Ovary (tissue), 9 donors: ENCODE measurements around the gene LSR. TPM values are rescaled to one million over a fixed set of nuclear protein-coding genes. Genes with fewer than 3 reads are reported as not detected.
"Not testable (repeated sequence)": the region's sequence is repeated elsewhere in the genome, so short reads cannot be mapped to it uniquely, and the experiment has no call there.

Experiments
- DNase-seq, 5 donors: peaks; one replicate each; pipeline ENCODE4 v3.0.0-alpha.2; 2019 to 2020
- H3K27ac ChIP-seq, 2 donors: fragments of 200-600 bp; one replicate each; pipeline versions ENCODE4 v1.5.1 to v1.8.0; 2019 to 2022
- H3K27me3 ChIP-seq: fragments of 200-600 bp; one replicate; pipeline ENCODE4 v1.8.0; 2022
- H3K36me3 ChIP-seq: fragments of 200-600 bp; sonication (generic); one replicate; pipeline ENCODE4 v1.5.1; 2019
- H3K4me1 ChIP-seq: one replicate; pipeline ENCODE4 v1.8.1; 2013; ENCODE audit warnings: mild to moderate bottlenecking, moderate library complexity; ENCODE audit not compliant: insufficient read depth
- H3K4me3 ChIP-seq: fragments of 200-600 bp; sonication (generic); one replicate; pipeline ENCODE4 v1.5.1; 2017
- H3K9me3 ChIP-seq, 2 donors: fragments of 200-600 bp in 1 of 2; sonication (generic) in 1 of 2; one replicate each; pipeline versions ENCODE4 v1.5.1 to v1.8.1; 2013 to 2019; ENCODE audit warnings: mild to moderate bottlenecking in 1 of 2, moderate library complexity in 1 of 2
- EP300 ChIP-seq: sonication (generic); formaldehyde crosslinking; IDR thresholded peaks from one replicate; pipeline ENCODE4 v1.6.1; 2017; ENCODE audit warnings: antibody characterized with exemption
- POLR2A ChIP-seq: fragments of 450-650 bp; IDR thresholded peaks from one replicate; pipeline ENCODE4 v1.6.1; 2017; ENCODE audit warnings: antibody characterized with exemption, mild to moderate bottlenecking, moderate library complexity
- WGBS, 3 donors: extraction: QIAGEN DNeasy Blood & Tissue Kit in 1 of 3; methylation state at CpG; one replicate each; pipeline versions ENCODE4 v1.1.5 to v1.1.7; 2013 to 2017; 5-methylcytosine and 5-hydroxymethylcytosine counted together
- intact Hi-C, 4 donors: fragments of 100-400 bp; cut with DNase I; formaldehyde crosslinking; loops; one replicate each; pipeline versions ENCODE4 v1.11.0 to v1.15.1; 2022 to 2023
- polyA plus RNA-seq, 2 donors: library from polyadenylated mRNA; stranded (reverse); fragments of 200-250 nt in 1 of 2; fragments of 350-450 nt in 1 of 2; fragmentation: Illumina TruSeq in 1 of 2; extraction: RNeasy Lipid Tissue Mini Kit (QIAGEN cat#74804) in 1 of 2; gene quantifications; one replicate each; pipeline ENCODE4 v1.2.3, GENCODE V29; 2013 to 2014
- total RNA-seq, 7 donors: library from RNA; depleted of rRNA in 2 of 7; stranded (reverse); fragments of >200 nt in 2 of 7; fragmentation: NEBNext Ultra II Directional in 3 of 7; extraction: Animal tissue kit (Norgen Biotek cat#: 25700) in 3 of 7; gene quantifications; one replicate each; pipeline versions ENCODE4 v1.1.0 to v1.2.4, GENCODE V29; 2016 to 2023
- TF ChIP-seq, protein P1 (sequence below), 3 donors: fragments of 450-650 bp in 2 of 3; fragments of 200-600 bp in 1 of 3; IDR thresholded peaks; one replicate each; pipeline versions ENCODE4 v1.5.1 to v1.8.0; 2016 to 2022; ENCODE audit warnings: antibody characterized with exemption in 3 of 3, mild to moderate bottlenecking in 1 of 3
- donor health status: DM: no; HTN: no; CAD: no; lungs with moderate emphysema.
- donor health status: DM: no; HTN: no; CAD: no.
- donor health status: Bipolar disorder and iron deficiency.
- donor health status: DM: yes; HTN: yes; CAD: no.
- donor health status: DM: no; HTN: no; CAD: no.
- donor health status: DM: yes; HTN: yes; CAD: no.

Gene LSR
- total and polyA plus RNA-seq, 9 donors, result 3.3 to 69.8 (median 12.9) TPM

DNA sequence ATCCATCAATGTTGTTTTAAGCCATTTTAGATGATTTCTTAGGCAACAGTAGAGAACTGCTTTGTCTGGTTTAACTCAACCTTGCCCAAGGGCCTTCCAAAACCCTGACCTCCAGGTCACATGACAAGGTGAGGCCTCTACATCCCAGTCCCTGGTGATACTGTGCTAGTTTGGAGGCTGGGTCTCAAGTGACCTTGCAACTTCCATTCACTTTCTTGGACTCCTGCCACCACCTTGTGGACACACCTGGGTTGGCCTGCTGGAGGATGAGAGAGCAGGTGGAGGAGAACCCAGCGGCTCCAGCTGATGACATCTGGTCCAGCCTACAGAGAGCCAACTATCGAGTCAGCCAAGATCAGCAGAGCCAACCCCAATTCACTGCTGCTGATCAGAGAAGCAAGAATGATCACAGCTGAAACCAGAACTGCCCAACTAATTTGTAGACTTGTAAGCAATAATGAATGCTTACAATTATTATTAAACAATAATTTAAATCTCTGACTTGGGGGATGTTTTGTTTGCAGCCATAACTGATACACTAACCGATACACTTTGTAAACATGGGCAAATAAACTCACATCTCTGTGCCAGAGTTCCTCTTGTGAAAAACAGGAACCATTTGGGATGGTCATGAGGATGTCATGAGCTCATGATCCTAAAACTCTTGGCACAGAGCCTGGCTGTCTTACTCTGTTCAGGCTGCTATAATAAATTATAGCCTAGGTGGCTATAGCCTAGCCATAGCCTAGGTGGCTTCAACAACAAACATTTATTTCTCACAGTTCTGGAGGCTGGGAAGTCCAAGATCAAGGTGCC lies 31.8 kb upstream of the LSR start:
- WGBS, 3 donors, result 63 to 80% (median 72%) methylated on average over 3 of the region's 3 CpGs
- no peak for DNase-seq
- Histone ChIP-seq H3K27ac (no peak overlapping the region), H3K36me3 (no peaks in the 10 kb centered on the region), H3K27me3 (no peaks in the 10 kb centered on the region), H3K4me3 (no peak overlapping the region), H3K4me1 (peaks cover 8% of the 10 kb centered on the region), H3K9me3 (no peaks in the 10 kb centered on the region)
- TF ChIP-seq, protein P1, sequence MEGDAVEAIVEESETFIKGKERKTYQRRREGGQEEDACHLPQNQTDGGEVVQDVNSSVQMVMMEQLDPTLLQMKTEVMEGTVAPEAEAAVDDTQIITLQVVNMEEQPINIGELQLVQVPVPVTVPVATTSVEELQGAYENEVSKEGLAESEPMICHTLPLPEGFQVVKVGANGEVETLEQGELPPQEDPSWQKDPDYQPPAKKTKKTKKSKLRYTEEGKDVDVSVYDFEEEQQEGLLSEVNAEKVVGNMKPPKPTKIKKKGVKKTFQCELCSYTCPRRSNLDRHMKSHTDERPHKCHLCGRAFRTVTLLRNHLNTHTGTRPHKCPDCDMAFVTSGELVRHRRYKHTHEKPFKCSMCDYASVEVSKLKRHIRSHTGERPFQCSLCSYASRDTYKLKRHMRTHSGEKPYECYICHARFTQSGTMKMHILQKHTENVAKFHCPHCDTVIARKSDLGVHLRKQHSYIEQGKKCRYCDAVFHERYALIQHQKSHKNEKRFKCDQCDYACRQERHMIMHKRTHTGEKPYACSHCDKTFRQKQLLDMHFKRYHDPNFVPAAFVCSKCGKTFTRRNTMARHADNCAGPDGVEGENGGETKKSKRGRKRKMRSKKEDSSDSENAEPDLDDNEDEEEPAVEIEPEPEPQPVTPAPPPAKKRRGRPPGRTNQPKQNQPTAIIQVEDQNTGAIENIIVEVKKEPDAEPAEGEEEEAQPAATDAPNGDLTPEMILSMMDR (IDR thresholded peaks at IDR 0.05), result no peak
- TF ChIP-seq EP300 (no peak), POLR2A (no peak)
- intact Hi-C loops, result no loop called here

- intact Hi-C loops, result no loop called here
- Histone ChIP-seq H3K4me1 (peaks cover 8% of the 10 kb centered on the region), H3K27ac (no peak overlapping the region), H3K27me3 (no peaks in the 10 kb centered on the region), H3K9me3 (no peaks in the 10 kb centered on the region), H3K4me3 (no peak overlapping the region), H3K36me3 (no peaks in the 10 kb centered on the region)
- no peak for DNase-seq
- TF ChIP-seq POLR2A (no peak), EP300 (no peak)
- TF ChIP-seq, protein P1 (IDR thresholded peaks at IDR 0.05), result no peak
Observed at GRCh38 chr19:35217649-35217990, 31.2 kb upstream of the LSR start.

DNA sequence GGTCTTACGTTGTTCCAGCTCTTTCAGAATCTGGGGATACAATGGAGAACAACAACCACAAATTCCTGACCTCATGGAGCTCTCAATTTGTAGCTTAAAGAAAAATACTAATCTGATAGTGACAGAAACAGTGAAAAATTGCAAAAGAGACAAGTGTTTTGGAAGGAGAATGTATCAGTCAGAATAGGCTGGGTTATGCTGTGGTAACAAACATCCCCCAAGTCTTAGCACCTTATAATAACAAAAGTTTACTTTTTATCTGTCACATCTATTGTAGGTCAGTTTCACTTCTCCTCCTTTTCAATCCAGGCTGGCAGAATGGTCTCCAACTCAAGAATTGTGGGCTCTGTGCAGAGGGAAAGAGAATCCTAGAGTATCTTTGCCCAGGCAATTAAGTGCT lies 29.8 kb upstream of the LSR start:
- TF ChIP-seq, protein P1 (IDR thresholded peaks at IDR 0.05), result no peak
- no peak for TF ChIP-seq EP300
- TF ChIP-seq POLR2A, result no peak
- WGBS, 3 donors, result 79 to 96% (median 91%) methylated on average over 1 of the region's 1 CpG
- Histone ChIP-seq H3K27me3 (no peaks in the 10 kb centered on the region), H3K36me3 (no peaks in the 10 kb centered on the region), H3K9me3 (peaks cover 0 to 3% of the 10 kb centered on the region in 2 donors), H3K4me1 (peaks cover 5% of the 10 kb centered on the region), H3K4me3 (no peak overlapping the region), H3K27ac (no peak overlapping the region)
- DNase-seq, result no peak
- intact Hi-C loops, result no loop called here

- H3K36me3 ChIP-seq, result no peaks in the 10 kb centered on the region
- WGBS, 3 donors, result 40 to 45% (median 43%) methylated on average over 3 of the region's 3 CpGs
- intact Hi-C loops, result no loop called here
- no peak for DNase-seq
- no peak overlapping the region for H3K27ac ChIP-seq
- peaks cover 0 to 3% of the 10 kb centered on the region in 2 donors for H3K9me3 ChIP-seq
- H3K4me1 ChIP-seq, result no peaks in the 10 kb centered on the region
- H3K27me3 ChIP-seq, result no peaks in the 10 kb centered on the region
- TF ChIP-seq EP300, result no peak
- TF ChIP-seq POLR2A, result no peak
- TF ChIP-seq, protein P1 (IDR thresholded peaks at IDR 0.05), result no peak
- no peak overlapping the region for H3K4me3 ChIP-seq
Observed at GRCh38 chr19:35220315-35220921, 28.4 kb upstream of the LSR start.

GRCh38 chr19:35220973-35221590 lies 27.7 kb upstream of the LSR start:
- H3K27ac ChIP-seq, H3K4me1 ChIP-seq, H3K36me3 ChIP-seq, H3K4me3 ChIP-seq, H3K27me3 ChIP-seq, intact Hi-C loops, DNase-seq, H3K9me3 ChIP-seq: not testable (repeated sequence)
- WGBS, 3 donors, result 88 to 97% (median 93%) methylated on average over 4 of the region's 4 CpGs
